BJ (cell line): ENCODE measurements around the gene DDOST. TPM values are rescaled to one million over a fixed set of nuclear protein-coding genes. Genes with fewer than 3 reads are reported as not detected.
A peak's percentile ranks its signal among the peaks of the same experiment; 100 is the strongest.

ENCODE experiments used
- CTCF ChIA-PET: fragments of 350-600 bp; formaldehyde crosslinking; extraction: SDS; loops from one replicate; lab custom pipeline; 2021; ENCODE audit warnings: antibody characterized with exemption, inconsistent platforms; lab: Yijun Ruan, JAX
- POLR2A ChIA-PET: fragments of 300-600 bp; sonication (Branson Sonifier 250); formaldehyde crosslinking; extraction: SDS; loops from one replicate; lab custom pipeline; 2021; ENCODE audit warnings: antibody characterized with exemption; lab: Charles Lee
- DNase-seq: peaks from one replicate; pipeline ENCODE4 v3.0.0-alpha.2; 2011; ENCODE audit warnings: low read depth
- H3K27me3 ChIP-seq: 2 replicates; pipeline ENCODE4 v1.6.0; 2011; ENCODE audit warnings: low read length; ENCODE audit not compliant: control insufficient read depth, insufficient read depth
- H3K36me3 ChIP-seq: 2 replicates; pipeline ENCODE4 v1.5.1; 2011; ENCODE audit warnings: low read length; ENCODE audit not compliant: control insufficient read depth, insufficient read depth
- H3K4me3 ChIP-seq: 2 replicates; pipeline ENCODE4 v1.5.1; 2011; ENCODE audit warnings: low read depth, mild to moderate bottlenecking, control low read depth, low read length
- polyA plus RNA-seq: library from polyadenylated mRNA; depleted of rRNA; stranded (reverse); fragments of >200 nt; gene quantifications from 2 replicates; pipeline ENCODE4 v1.2.3, GENCODE V29; 2011; rRNA removed
- TF ChIP-seq, protein P1 (sequence below): IDR thresholded peaks from 2 replicates; pipeline ENCODE4 v1.5.1; 2011; ENCODE audit warnings: low read depth, mild to moderate bottlenecking, control low read depth, inconsistent platforms, low read length, moderate library complexity; ENCODE audit not compliant: insufficient read depth

DDOST gene
- polyA plus RNA-seq, 1 experiment: 581 TPM

DNA sequence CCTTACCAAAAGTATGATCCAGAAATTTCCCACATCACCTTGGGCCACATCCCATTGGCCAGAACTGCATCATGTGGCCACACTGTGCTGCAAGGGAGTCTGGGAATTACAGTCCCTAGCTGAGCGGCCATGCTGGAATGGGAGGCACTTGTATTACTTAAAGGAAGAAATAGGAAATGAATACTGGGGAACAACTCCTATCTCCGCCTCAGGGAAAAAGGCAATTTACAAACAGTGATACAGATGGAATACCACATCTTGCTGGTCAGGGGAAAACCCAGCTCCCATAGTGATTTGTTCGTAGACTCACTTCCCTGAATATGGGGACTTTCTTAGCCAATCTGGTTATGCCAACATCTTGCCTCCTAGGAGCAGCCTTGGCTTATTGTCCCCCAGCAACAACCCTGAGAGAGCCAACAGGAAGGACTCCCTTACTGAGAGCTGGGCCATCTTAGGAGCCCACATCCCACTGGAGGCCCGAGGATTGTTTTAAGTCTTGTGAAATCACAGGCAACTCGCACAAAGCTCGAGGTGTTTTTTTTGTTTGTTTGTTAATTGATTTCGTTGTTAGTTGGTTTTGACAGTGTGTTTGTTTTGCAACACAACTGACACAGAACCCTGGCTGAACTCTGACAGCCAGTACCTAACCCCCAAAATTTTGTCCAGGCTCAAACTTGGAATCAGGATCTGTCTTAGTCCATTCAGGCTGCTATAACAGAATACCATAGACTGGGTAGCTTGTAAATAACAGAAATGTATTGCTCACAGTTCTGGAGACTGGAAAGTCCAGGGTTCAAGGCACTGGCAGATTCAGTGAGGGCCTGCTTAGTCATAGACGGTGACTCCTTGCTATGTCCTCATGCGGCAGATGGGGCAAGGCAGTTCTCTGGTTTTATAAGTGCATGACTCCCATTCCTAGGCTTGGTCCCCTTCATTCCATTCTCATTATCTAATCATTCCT is 57.4 kb downstream of the DDOST start:
- TF ChIP-seq, protein P1, sequence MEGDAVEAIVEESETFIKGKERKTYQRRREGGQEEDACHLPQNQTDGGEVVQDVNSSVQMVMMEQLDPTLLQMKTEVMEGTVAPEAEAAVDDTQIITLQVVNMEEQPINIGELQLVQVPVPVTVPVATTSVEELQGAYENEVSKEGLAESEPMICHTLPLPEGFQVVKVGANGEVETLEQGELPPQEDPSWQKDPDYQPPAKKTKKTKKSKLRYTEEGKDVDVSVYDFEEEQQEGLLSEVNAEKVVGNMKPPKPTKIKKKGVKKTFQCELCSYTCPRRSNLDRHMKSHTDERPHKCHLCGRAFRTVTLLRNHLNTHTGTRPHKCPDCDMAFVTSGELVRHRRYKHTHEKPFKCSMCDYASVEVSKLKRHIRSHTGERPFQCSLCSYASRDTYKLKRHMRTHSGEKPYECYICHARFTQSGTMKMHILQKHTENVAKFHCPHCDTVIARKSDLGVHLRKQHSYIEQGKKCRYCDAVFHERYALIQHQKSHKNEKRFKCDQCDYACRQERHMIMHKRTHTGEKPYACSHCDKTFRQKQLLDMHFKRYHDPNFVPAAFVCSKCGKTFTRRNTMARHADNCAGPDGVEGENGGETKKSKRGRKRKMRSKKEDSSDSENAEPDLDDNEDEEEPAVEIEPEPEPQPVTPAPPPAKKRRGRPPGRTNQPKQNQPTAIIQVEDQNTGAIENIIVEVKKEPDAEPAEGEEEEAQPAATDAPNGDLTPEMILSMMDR: no peak
- H3K27me3 ChIP-seq: no peaks in the 10 kb centered on the region
- no peak overlapping the region for H3K4me3 ChIP-seq
- CTCF ChIA-PET: interaction anchor here (0.6 to 1.0 kb wide), 4 partner anchors 13 to 651 kb away, joined by 3 read pairs; no protein-coding TSS in a partner anchor
- H3K36me3 ChIP-seq: no peaks in the 10 kb centered on the region
- peak; percentile 93 for DNase-seq
- POLR2A ChIA-PET: no interaction called here

DNA sequence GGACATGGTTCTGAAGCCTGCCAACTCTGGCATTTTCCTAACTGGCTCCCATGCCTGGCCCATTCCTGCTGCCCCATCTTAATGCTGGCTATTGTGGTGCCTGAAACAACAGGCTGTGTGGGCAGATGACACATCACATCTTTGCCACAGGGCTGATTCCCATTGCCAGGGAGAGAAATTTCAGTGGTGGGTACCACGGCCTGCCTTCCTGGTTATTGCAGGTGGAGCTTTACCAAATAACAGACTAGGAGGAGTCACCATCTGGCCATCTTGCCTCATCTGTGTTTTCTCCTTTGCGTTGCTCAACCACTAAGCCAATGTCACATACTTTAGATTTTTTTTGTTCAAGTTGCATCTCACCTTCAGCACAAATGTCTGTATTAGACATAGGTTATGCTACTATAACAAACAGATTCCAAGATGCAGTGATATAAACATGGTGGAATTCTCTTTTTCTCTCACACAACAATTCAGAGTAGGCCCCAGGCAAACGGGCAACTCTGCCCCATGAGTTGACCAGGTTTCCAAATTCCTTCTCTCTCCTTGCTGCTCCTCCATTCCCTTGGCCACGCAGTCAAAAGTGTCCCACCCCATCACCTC is 58.2 kb downstream of the DDOST start:
- Histone ChIP-seq H3K4me3 (no peak overlapping the region), H3K27me3 (no peaks in the 10 kb centered on the region), H3K36me3 (no peaks in the 10 kb centered on the region)
- POLR2A ChIA-PET: no interaction called here
- TF ChIP-seq, protein P1: no peak
- CTCF ChIA-PET: interaction anchor here (0.6 to 0.7 kb wide), 3 partner anchors 30 to 651 kb away, joined by 3 to 4 read pairs (median 3); no protein-coding TSS in a partner anchor
- no peak for DNase-seq

Other genes with a start within 250 kb of the DDOST start
- 23.5 and 40.2 TPM in 2 replicates for gene CAMK2N1, start 175.2 kb downstream of the DDOST start, polyA plus RNA-seq
- gene MUL1, start 153.2 kb downstream of the DDOST start, polyA plus RNA-seq: 30.3 and 46.1 TPM in 2 replicates
- gene FAM43B, start 108.8 kb downstream of the DDOST start, polyA plus RNA-seq: 0.02 TPM in 1 of 2 replicates, not detected in the other
- 7.0 and 7.5 TPM in 2 replicates for gene CDA, start 72.3 kb downstream of the DDOST start, polyA plus RNA-seq
- 65.8 and 89.2 TPM in 2 replicates for gene PINK1, start 27.9 kb downstream of the DDOST start, polyA plus RNA-seq
- 1.6 and 3.7 TPM in 2 replicates for gene KIF17, start 56.6 kb upstream of the DDOST start, polyA plus RNA-seq
- gene SH2D5, start 71.3 kb upstream of the DDOST start, polyA plus RNA-seq: 1.6 and 3.5 TPM in 2 replicates
- gene HP1BP3, start 125.9 kb upstream of the DDOST start, polyA plus RNA-seq: 118 and 144 TPM in 2 replicates